RKO (cell line): ENCODE measurements around the gene EXOC1.

Source experiments
- DNase-seq: peaks from one replicate; pipeline ENCODE4 v3.0.0-alpha.2; 2016; ENCODE audit warnings: low spot score

EXOC1 gene

GRCh38 chr4:55949482-55949802 lies 96.0 kb downstream of the EXOC1 start:
- DNase-seq = peak; percentile 28

GRCh38 chr4:55951191-55951922 lies 97.9 kb downstream of the EXOC1 start:
- DNase-seq = no peak
